Keratinocyte (primary cell): ENCODE data around the gene PPM1D. TPM values are rescaled to one million over a fixed set of nuclear protein-coding genes. Genes with fewer than 3 reads are reported as not detected.

ENCODE experiments used
- DNase-seq: peaks from one replicate; pipeline ENCODE4 v3.0.0-alpha.2; 2011; ENCODE audit warnings: low read depth, missing footprints, low spot score
- FAIRE-seq: peaks from 2 replicates; lab custom pipeline; 2011; peaks lifted over from hg19 to GRCh38; lab: Jason Lieb, UNC
- H2AFZ ChIP-seq: 2 replicates; pipeline ENCODE4 v1.6.0; 2012; ENCODE audit warnings: low read length, control low read depth, inconsistent platforms; ENCODE audit not compliant: control insufficient read depth
- H3K27ac ChIP-seq: 2 replicates; pipeline ENCODE4 v1.5.1; 2011; ENCODE audit warnings: low read length; ENCODE audit not compliant: control insufficient read depth, insufficient read depth
- H3K27me3 ChIP-seq: 3 replicates; pipeline ENCODE4 v1.6.0; 2011; ENCODE audit warnings: low read length; ENCODE audit not compliant: control insufficient read depth, insufficient read depth; ENCODE audit errors: extremely low read depth
- H3K36me3 ChIP-seq, 2 experiments: 2 replicates in 1 of 2; 3 replicates in 1 of 2; pipeline ENCODE4 v1.5.1; 2011; ENCODE audit warnings: low read length in 2 of 2, mild to moderate bottlenecking in 1 of 2; ENCODE audit not compliant: control insufficient read depth in 2 of 2, insufficient read depth in 2 of 2; ENCODE audit errors: extremely low read depth in 1 of 2
- H3K4me1 ChIP-seq: 3 replicates; pipeline ENCODE4 v1.5.1; 2011; ENCODE audit warnings: low read length; ENCODE audit not compliant: control insufficient read depth, insufficient read depth; ENCODE audit errors: extremely low read depth
- H3K4me2 ChIP-seq: 3 replicates; pipeline ENCODE4 v1.6.0; 2011; ENCODE audit warnings: low read depth, low read length; ENCODE audit not compliant: control insufficient read depth, insufficient read depth; ENCODE audit errors: extremely low read depth
- H3K4me3 ChIP-seq, 3 experiments: fragments of 200-600 bp in 1 of 3; sonication (generic) in 1 of 3; 2 replicates in 2 of 3; 3 replicates in 1 of 3; pipeline ENCODE4 v1.5.1; 2011 to 2016; ENCODE audit warnings: low read length in 3 of 3, mild to moderate bottlenecking in 3 of 3, control low read depth in 2 of 3, inconsistent platforms in 1 of 3, low read depth in 1 of 3, mixed read lengths in 1 of 3, mixed run types in 1 of 3, moderate library complexity in 1 of 3; ENCODE audit not compliant: control insufficient read depth in 2 of 3, insufficient read depth in 2 of 3; ENCODE audit errors: extremely low read depth in 1 of 3
- H3K79me2 ChIP-seq: 2 replicates; pipeline ENCODE4 v1.6.0; 2012; ENCODE audit warnings: low read length; ENCODE audit not compliant: control insufficient read depth, insufficient read depth
- H3K9ac ChIP-seq: 3 replicates; pipeline ENCODE4 v1.6.0; 2011; ENCODE audit warnings: low read length; ENCODE audit not compliant: control insufficient read depth, insufficient read depth; ENCODE audit errors: extremely low read depth
- H3K9me1 ChIP-seq: 3 replicates; pipeline ENCODE4 v1.6.0; 2011; ENCODE audit warnings: low read length; ENCODE audit not compliant: control insufficient read depth, insufficient read depth; ENCODE audit errors: extremely low read depth
- H3K9me3 ChIP-seq: 2 replicates; pipeline ENCODE4 v1.5.1; 2012; ENCODE audit warnings: low read depth, low read length; ENCODE audit not compliant: control insufficient read depth
- H4K20me1 ChIP-seq: 3 replicates; pipeline ENCODE4 v1.6.0; 2011; ENCODE audit warnings: low read length; ENCODE audit not compliant: control insufficient read depth, insufficient read depth; ENCODE audit errors: extremely low read depth
- EZH2 ChIP-seq: IDR thresholded peaks from one replicate; pipeline ENCODE4 v1.6.1; 2012; ENCODE audit warnings: inconsistent platforms, mild to moderate bottlenecking, low read length, moderate library complexity
- dilution Hi-C: fragments of 300-500 bp; cut with MboI; formaldehyde crosslinking; loops from one replicate; pipeline ENCODE4 v1.7.0; 2020; ENCODE audit warnings: low sequenced_read_pairs; ENCODE audit not compliant: extremely low pct_ligation_motif_present
- polyA plus RNA-seq, 5 experiments: library from polyadenylated mRNA; depleted of rRNA in 3 of 5; stranded (reverse) in 3 of 5; stranded (forward) in 1 of 5; unstranded in 1 of 5; fragments of >200 nt; gene quantifications; 1 replicate in 1 of 5; 2 replicates in 3 of 5; 3 replicates in 1 of 5; pipeline versions ENCODE4 v1.2.1 to v1.2.3, GENCODE V29; 2011 to 2012; ENCODE audit warnings: missing spikeins in 2 of 5, low read depth in 1 of 5, low replicate concordance in 1 of 5
- TF ChIP-seq, protein P1 (sequence below), 3 experiments: IDR thresholded peaks in 1 of 3; conservative IDR thresholded peaks in 1 of 3; optimal IDR thresholded peaks in 1 of 3; 2 replicates in 2 of 3; 3 replicates in 1 of 3; pipeline versions ENCODE3 to v1.5.1; 2011; ENCODE audit warnings: low read length in 3 of 3, mild to moderate bottlenecking in 3 of 3, moderate library complexity in 2 of 3, control low read depth in 1 of 3, inconsistent platforms in 1 of 3; ENCODE audit not compliant: insufficient read depth in 2 of 3; ENCODE audit errors: extremely low read depth in 1 of 3

The PPM1D gene
- polyA plus RNA-seq, 1 donor (not counting 4 experiments of a cell fraction or from before 2014, with no cell fraction given), result 2.9 TPM

DNA sequence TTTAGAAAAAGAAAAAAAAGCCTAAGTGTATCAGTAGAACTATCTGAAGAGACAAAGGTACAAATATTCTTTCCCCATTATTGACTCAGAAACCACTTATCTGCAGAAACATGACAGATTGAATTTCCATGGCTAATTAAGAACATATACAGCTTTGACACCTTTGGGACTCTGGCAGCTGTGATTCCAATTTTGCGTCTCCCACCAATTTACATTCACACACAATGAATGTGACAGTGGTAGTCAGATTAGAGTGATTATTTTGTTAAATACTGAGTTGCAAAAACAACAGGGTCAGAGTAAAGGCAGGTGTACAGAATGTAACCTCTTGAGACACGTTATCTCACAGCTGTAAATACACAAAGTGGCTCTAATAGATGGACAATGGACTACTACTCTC is 5.3 kb upstream of the PPM1D start:
- H3K9me1 ChIP-seq, result no peaks in the 10 kb centered on the region
- FAIRE-seq (no peak), DNase-seq (no peak)
- dilution Hi-C loops, result no loop called here
- H3K4me3 ChIP-seq, result no peak overlapping the region
- no peak overlapping the region for H3K4me2 ChIP-seq
- no peak overlapping the region for H2AFZ ChIP-seq
- H3K4me1 ChIP-seq, result peaks cover 6% of the 10 kb centered on the region
- H3K36me3 ChIP-seq, result no peaks in the 10 kb centered on the region
- no peak for TF ChIP-seq EZH2
- TF ChIP-seq, protein P1, sequence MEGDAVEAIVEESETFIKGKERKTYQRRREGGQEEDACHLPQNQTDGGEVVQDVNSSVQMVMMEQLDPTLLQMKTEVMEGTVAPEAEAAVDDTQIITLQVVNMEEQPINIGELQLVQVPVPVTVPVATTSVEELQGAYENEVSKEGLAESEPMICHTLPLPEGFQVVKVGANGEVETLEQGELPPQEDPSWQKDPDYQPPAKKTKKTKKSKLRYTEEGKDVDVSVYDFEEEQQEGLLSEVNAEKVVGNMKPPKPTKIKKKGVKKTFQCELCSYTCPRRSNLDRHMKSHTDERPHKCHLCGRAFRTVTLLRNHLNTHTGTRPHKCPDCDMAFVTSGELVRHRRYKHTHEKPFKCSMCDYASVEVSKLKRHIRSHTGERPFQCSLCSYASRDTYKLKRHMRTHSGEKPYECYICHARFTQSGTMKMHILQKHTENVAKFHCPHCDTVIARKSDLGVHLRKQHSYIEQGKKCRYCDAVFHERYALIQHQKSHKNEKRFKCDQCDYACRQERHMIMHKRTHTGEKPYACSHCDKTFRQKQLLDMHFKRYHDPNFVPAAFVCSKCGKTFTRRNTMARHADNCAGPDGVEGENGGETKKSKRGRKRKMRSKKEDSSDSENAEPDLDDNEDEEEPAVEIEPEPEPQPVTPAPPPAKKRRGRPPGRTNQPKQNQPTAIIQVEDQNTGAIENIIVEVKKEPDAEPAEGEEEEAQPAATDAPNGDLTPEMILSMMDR (optimal IDR thresholded peaks at IDR 0.05 in 1 of 3, IDR thresholded peaks at IDR 0.05 in 1 of 3, conservative IDR thresholded peaks at IDR 0.05 in 1 of 3; ENCODE audit: extremely low read depth in 1 of 3, insufficient read depth in 2 of 3, low read length in 3 of 3), result no peak
- no peak overlapping the region for H3K27ac ChIP-seq
- no peaks in the 10 kb centered on the region for H3K79me2 ChIP-seq
- no peaks in the 10 kb centered on the region for H3K9me3 ChIP-seq
- H3K27me3 ChIP-seq, result no peaks in the 10 kb centered on the region
- H3K9ac ChIP-seq, result no peak overlapping the region
- H4K20me1 ChIP-seq, result no peaks in the 10 kb centered on the region

DNA sequence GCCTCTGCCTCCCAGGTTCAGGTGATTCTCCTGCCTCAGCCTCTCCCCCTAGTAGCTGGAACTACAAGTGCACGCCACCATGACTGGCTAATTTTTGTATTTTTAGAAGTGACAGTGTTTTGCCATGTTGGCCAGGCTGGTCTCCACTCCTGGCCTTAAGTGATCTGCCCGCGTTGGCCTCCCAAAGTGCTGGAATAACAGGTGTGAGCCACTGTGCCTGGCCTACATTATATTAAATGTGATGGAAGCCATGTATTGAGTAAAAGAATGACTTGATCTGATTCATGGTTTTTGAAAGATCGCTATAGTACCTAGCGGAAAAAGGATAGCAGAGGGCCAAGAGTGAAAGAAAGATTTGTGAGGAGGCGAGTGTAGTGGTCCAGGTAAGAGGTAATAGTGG is 2.7 kb upstream of the PPM1D start:
- FAIRE-seq (no peak), DNase-seq (no peak)
- TF ChIP-seq, protein P1 (optimal IDR thresholded peaks at IDR 0.05 in 1 of 3, IDR thresholded peaks at IDR 0.05 in 1 of 3, conservative IDR thresholded peaks at IDR 0.05 in 1 of 3; ENCODE audit: extremely low read depth in 1 of 3, insufficient read depth in 2 of 3, low read length in 3 of 3), result no peak
- TF ChIP-seq EZH2, result no peak
- Histone ChIP-seq H3K9me1 (no peaks in the 10 kb centered on the region), H3K4me1 (peaks cover 8% of the 10 kb centered on the region), H2AFZ (no peak overlapping the region), H3K4me2 (no peak overlapping the region), H3K9me3 (no peaks in the 10 kb centered on the region), H3K79me2 (peaks cover 19% of the 10 kb centered on the region), H3K27ac (no peak overlapping the region), H3K4me3 (no peak overlapping the region), H3K36me3 (no peaks in the 10 kb centered on the region), H4K20me1 (no peaks in the 10 kb centered on the region), H3K27me3 (no peaks in the 10 kb centered on the region), H3K9ac (no peak overlapping the region)
- dilution Hi-C loops, result no loop called here
